ENCODE measurements around the gene PRPF40A.
"Not testable (repeated sequence)": the region's sequence is repeated elsewhere in the genome, so short reads cannot be mapped to it uniquely, and the experiment has no call there.

Gene PRPF40A

GRCh38 chr2:152755029-152755428 lies 37.8 kb upstream of the PRPF40A start (continued):
- TF ChIP-seq POU6F1 (CRISPR knock-in tag; IDR thresholded peaks at IDR 0.05; ENCODE audit: borderline replicate concordance, low read depth) (no peak), ISL1 (CRISPR knock-in tag; IDR thresholded peaks at IDR 0.05) (no peak), GLIS3 (CRISPR knock-in tag; IDR thresholded peaks at IDR 0.05) (no peak), ZFP3 (CRISPR knock-in tag; IDR thresholded peaks at IDR 0.05) (no peak), TCF4 (CRISPR knock-in tag; IDR thresholded peaks at IDR 0.05; ENCODE audit: borderline replicate concordance) (no peak), CSDC2 (CRISPR knock-in tag; IDR thresholded peaks at IDR 0.05) (no peak), ARNTL (CRISPR knock-in tag; IDR thresholded peaks at IDR 0.05; ENCODE audit: borderline replicate concordance, low read depth) (no peak)

- peak; percentile 45; the same call in 1 of the 3 replicates for ATAC-seq
Observed at GRCh38 chr2:152747751-152748150, 30.5 kb upstream of the PRPF40A start.

- peak; percentile 82 for ATAC-seq
- TF ChIP-seq PPARA (CRISPR knock-in tag; IDR thresholded peaks at IDR 0.05; ENCODE audit: borderline replicate concordance) (no peak), ZNF8 (CRISPR knock-in tag; IDR thresholded peaks at IDR 0.05) (no peak), CSRNP3 (CRISPR knock-in tag; IDR thresholded peaks at IDR 0.05) (no peak), POU6F1 (CRISPR knock-in tag; IDR thresholded peaks at IDR 0.05; ENCODE audit: borderline replicate concordance, low read depth) (no peak), RARB (CRISPR knock-in tag; IDR thresholded peaks at IDR 0.05) (no peak), OSR1 (CRISPR knock-in tag; IDR thresholded peaks at IDR 0.05) (no peak), SNAI2 (CRISPR knock-in tag; IDR thresholded peaks at IDR 0.05) (no peak), ZNF70 (CRISPR knock-in tag; IDR thresholded peaks at IDR 0.05) (no peak), BACH2 (CRISPR knock-in tag; IDR thresholded peaks at IDR 0.05; ENCODE audit: borderline replicate concordance) (no peak), GLIS3 (CRISPR knock-in tag; IDR thresholded peaks at IDR 0.05) (no peak), TOX (CRISPR knock-in tag; IDR thresholded peaks at IDR 0.05; ENCODE audit: borderline replicate concordance) (no peak), ZC3H10 (CRISPR knock-in tag; IDR thresholded peaks at IDR 0.05) (no peak), TCF4 (CRISPR knock-in tag; IDR thresholded peaks at IDR 0.05; ENCODE audit: borderline replicate concordance) (no peak)
Observed at GRCh38 chr2:152743002-152743401, 25.7 kb upstream of the PRPF40A start.

- TF ChIP-seq ESRRG (CRISPR knock-in tag; IDR thresholded peaks at IDR 0.05) (no peak), GLIS3 (CRISPR knock-in tag; IDR thresholded peaks at IDR 0.05) (no peak), TOX (CRISPR knock-in tag; IDR thresholded peaks at IDR 0.05; ENCODE audit: borderline replicate concordance) (no peak), POU6F1 (CRISPR knock-in tag; IDR thresholded peaks at IDR 0.05; ENCODE audit: borderline replicate concordance, low read depth) (no peak), RARB (CRISPR knock-in tag; IDR thresholded peaks at IDR 0.05) (no peak)
- ATAC-seq: peak; percentile 74
Observed at GRCh38 chr2:152740743-152741328, 23.6 kb upstream of the PRPF40A start.

- ATAC-seq: not testable (repeated sequence)
Observed at GRCh38 chr2:152739705-152740104, 22.4 kb upstream of the PRPF40A start.

- TF ChIP-seq CSRNP3 (CRISPR knock-in tag; IDR thresholded peaks at IDR 0.05) (no peak), BACH2 (CRISPR knock-in tag; IDR thresholded peaks at IDR 0.05; ENCODE audit: borderline replicate concordance) (no peak), POU6F1 (CRISPR knock-in tag; IDR thresholded peaks at IDR 0.05; ENCODE audit: borderline replicate concordance, low read depth) (no peak), PPARA (CRISPR knock-in tag; IDR thresholded peaks at IDR 0.05; ENCODE audit: borderline replicate concordance) (no peak), ESRRG (CRISPR knock-in tag; IDR thresholded peaks at IDR 0.05) (no peak), CREB5 (CRISPR knock-in tag; IDR thresholded peaks at IDR 0.05; ENCODE audit: low read depth) (no peak), ARNTL (CRISPR knock-in tag; IDR thresholded peaks at IDR 0.05; ENCODE audit: borderline replicate concordance, low read depth) (no peak), ZNF565 (CRISPR knock-in tag; conservative IDR thresholded peaks at IDR 0.05; ENCODE audit: low read depth) (no peak), ZC3H10 (CRISPR knock-in tag; IDR thresholded peaks at IDR 0.05) (no peak), ZFP30 (CRISPR knock-in tag; IDR thresholded peaks at IDR 0.05) (no peak), ZFP3 (CRISPR knock-in tag; IDR thresholded peaks at IDR 0.05) (no peak)
Observed at GRCh38 chr2:152738438-152738837, 21.2 kb upstream of the PRPF40A start.

More at GRCh38 chr2:152738438-152738837, 21.2 kb upstream of the PRPF40A start:
- ATAC-seq: no peak
